ENCODE data around the gene SYNDIG1. TPM values are rescaled to one million over a fixed set of nuclear protein-coding genes. Genes with fewer than 3 reads are reported as not detected.

SYNDIG1 gene
- total RNA-seq, 2 experiments from 2014 or later: not detected

- intact Hi-C loops (cut with micrococcal nuclease; ENCODE audit: unreplicated experiment): no loop called here
- H3K36me3 ChIP-seq (ENCODE audit: insufficient read depth, low read length): no peaks in the 10 kb centered on the region
- H3K79me2 ChIP-seq (ENCODE audit: insufficient read depth, low read depth, low read length): no peaks in the 10 kb centered on the region
- H3K4me3 ChIP-seq (ENCODE audit: low read depth, low read length, poor library complexity, severe bottlenecking): no peak overlapping the region
- no TSS peak for BruUV-seq (replicated peaks)
- no peak overlapping the region for H2AFZ ChIP-seq (ENCODE audit: low read length)
- ChIA-PET CTCF (ENCODE audit: unreplicated experiment) (no interaction called here), POLR2A (no interaction called here)
- H3K27ac ChIP-seq (ENCODE audit: low read depth, low read length, poor library complexity, severe bottlenecking): no peak overlapping the region
- H4K20me1 ChIP-seq (ENCODE audit: insufficient read depth, low read length): no peaks in the 10 kb centered on the region
- no peaks in the 10 kb centered on the region for H3K9me2 ChIP-seq (ENCODE audit: insufficient read depth, low read length)
- H3K4me2 ChIP-seq (ENCODE audit: low read length): no peak overlapping the region
- no peak for TF ChIP-seq CTCF (conservative IDR thresholded peaks at IDR 0.05; ENCODE audit: low read length)
- no peak for TF ChIP-seq EZH2phosphoT487 (IDR thresholded peaks at IDR 0.05; ENCODE audit: borderline replicate concordance, low read depth, low read length)
- no peaks in the 10 kb centered on the region for H3K4me1 ChIP-seq (ENCODE audit: insufficient read depth, low read length, poor library complexity, severe bottlenecking)
- no peaks in the 10 kb centered on the region for H3K9me3 ChIP-seq (ENCODE audit: low read length)
- no peak for DNase-seq (ENCODE audit: low spot score)
Observed at GRCh38 chr20:24547967-24548366, 78.5 kb downstream of the SYNDIG1 start.

- ChIA-PET POLR2A (no interaction called here), CTCF (ENCODE audit: unreplicated experiment) (no interaction called here)
- no peak for DNase-seq (ENCODE audit: low spot score)
- H3K27ac ChIP-seq (ENCODE audit: low read depth, low read length, poor library complexity, severe bottlenecking): no peak overlapping the region
- no peaks in the 10 kb centered on the region for H4K20me1 ChIP-seq (ENCODE audit: insufficient read depth, low read length)
- no peak overlapping the region for H3K4me3 ChIP-seq (ENCODE audit: low read depth, low read length, poor library complexity, severe bottlenecking)
- H3K36me3 ChIP-seq (ENCODE audit: insufficient read depth, low read length): no peaks in the 10 kb centered on the region
- H3K4me2 ChIP-seq (ENCODE audit: low read length): no peak overlapping the region
- peaks cover 4% of the 10 kb centered on the region; the same call in 1 of the 2 replicates for H3K9me2 ChIP-seq (ENCODE audit: insufficient read depth, low read length)
- peaks cover 6% of the 10 kb centered on the region; the same call in 1 of the 2 replicates for H3K9me3 ChIP-seq (ENCODE audit: low read length)
- no peaks in the 10 kb centered on the region for H3K79me2 ChIP-seq (ENCODE audit: insufficient read depth, low read depth, low read length)
- BruUV-seq (replicated peaks): no TSS peak
- H3K4me1 ChIP-seq (ENCODE audit: insufficient read depth, low read length, poor library complexity, severe bottlenecking): no peaks in the 10 kb centered on the region
- TF ChIP-seq CTCF (conservative IDR thresholded peaks at IDR 0.05; ENCODE audit: low read length): no peak
- no peak for TF ChIP-seq EZH2phosphoT487 (IDR thresholded peaks at IDR 0.05; ENCODE audit: borderline replicate concordance, low read depth, low read length)
- no peak overlapping the region for H2AFZ ChIP-seq (ENCODE audit: low read length)
- intact Hi-C loops (cut with micrococcal nuclease; ENCODE audit: unreplicated experiment): no loop called here
Observed at GRCh38 chr20:24559114-24559732, 89.8 kb downstream of the SYNDIG1 start.
